Measurements from ENCODE around the gene OSTF1. TPM values are rescaled to one million over a fixed set of nuclear protein-coding genes. Genes with fewer than 3 reads are reported as not detected.

Gene OSTF1
- total and polyA plus RNA-seq, 2 donors (not counting 1 experiment from before 2014, with no cell fraction given) = 48.4 to 49.9 TPM

DNA sequence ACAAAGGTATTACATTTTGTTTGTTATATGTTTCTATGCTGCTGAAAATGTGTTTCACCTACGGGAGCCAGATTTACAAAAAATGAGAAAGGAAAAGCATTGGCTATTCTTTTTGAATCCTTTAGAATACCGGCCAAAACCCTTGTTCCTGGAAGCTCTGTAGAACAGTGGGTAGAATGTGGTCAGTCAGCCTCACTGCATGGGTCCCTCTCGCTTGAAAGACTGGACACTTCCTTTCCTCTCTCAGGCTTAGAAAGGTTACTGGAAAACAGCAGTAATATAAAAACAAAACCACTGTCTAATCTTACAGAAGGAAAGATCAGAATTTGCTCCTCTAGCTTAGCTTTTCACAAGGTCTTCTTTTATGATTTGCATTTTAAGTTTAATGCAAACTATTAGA lies 45.1 kb downstream of the OSTF1 start:
- DNase-seq (ENCODE audit: low read depth in 2 of 2) = no peak
- Histone ChIP-seq H3K9me3 (ENCODE audit: control insufficient read depth, insufficient read depth, low read depth, low read length) (no peaks in the 10 kb centered on the region), H3K9ac (ENCODE audit: insufficient read depth, low read length) (no peak overlapping the region), H2AFZ (ENCODE audit: low read length) (no peak overlapping the region), H3K27me3 (ENCODE audit: control insufficient read depth, insufficient read depth, low read length) (no peaks in the 10 kb centered on the region), H3K79me2 (ENCODE audit: control insufficient read depth, insufficient read depth, low read length) (no peaks in the 10 kb centered on the region), H3K36me3 (ENCODE audit: control insufficient read depth, insufficient read depth, low read length) (no peaks in the 10 kb centered on the region), H3K4me1 (ENCODE audit: control insufficient read depth, extremely low read depth, insufficient read depth, low read length) (no peaks in the 10 kb centered on the region), H3K27ac (ENCODE audit: insufficient read depth, low read length) (no peak overlapping the region), H4K20me1 (ENCODE audit: control insufficient read depth, extremely low read depth, insufficient read depth, low read length) (no peaks in the 10 kb centered on the region), H3K4me3 (replicated peaks in 1 of 4; ENCODE audit: control extremely low read depth in 1 of 4, insufficient read depth in 1 of 4, low read depth in 3 of 4, low read length in 4 of 4) (no peak overlapping the region), H3K4me2 (ENCODE audit: extremely low read depth, insufficient read depth, low read length) (no peak overlapping the region)
- TF ChIP-seq, protein P1, sequence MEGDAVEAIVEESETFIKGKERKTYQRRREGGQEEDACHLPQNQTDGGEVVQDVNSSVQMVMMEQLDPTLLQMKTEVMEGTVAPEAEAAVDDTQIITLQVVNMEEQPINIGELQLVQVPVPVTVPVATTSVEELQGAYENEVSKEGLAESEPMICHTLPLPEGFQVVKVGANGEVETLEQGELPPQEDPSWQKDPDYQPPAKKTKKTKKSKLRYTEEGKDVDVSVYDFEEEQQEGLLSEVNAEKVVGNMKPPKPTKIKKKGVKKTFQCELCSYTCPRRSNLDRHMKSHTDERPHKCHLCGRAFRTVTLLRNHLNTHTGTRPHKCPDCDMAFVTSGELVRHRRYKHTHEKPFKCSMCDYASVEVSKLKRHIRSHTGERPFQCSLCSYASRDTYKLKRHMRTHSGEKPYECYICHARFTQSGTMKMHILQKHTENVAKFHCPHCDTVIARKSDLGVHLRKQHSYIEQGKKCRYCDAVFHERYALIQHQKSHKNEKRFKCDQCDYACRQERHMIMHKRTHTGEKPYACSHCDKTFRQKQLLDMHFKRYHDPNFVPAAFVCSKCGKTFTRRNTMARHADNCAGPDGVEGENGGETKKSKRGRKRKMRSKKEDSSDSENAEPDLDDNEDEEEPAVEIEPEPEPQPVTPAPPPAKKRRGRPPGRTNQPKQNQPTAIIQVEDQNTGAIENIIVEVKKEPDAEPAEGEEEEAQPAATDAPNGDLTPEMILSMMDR (conservative IDR thresholded peaks at IDR 0.05 in 1 of 2, IDR thresholded peaks at IDR 0.05 in 1 of 2; ENCODE audit: low read depth in 1 of 2, low read length in 2 of 2) = no peak
- TF ChIP-seq EZH2 (IDR thresholded peaks at IDR 0.05; ENCODE audit: low read length, missing control alignments) = no peak

DNA sequence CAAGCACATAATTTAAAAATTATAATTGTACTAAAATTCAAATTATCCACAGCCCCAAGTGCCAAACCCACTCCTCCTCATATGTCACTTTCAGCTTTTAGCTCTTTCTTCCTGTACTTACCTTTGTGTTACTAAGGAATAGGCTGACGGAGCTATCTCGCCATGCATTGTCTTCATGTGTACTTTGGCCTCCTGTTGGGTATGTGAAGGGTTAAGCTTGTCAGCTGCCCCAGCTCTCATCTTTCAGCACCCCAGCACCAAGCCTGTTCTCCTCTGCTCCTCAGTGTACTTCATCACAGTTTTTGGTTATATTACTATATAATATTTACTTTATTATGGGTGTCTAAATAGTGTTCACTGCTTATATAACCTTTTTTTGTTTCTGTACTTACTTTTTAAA lies 46.2 kb downstream of the OSTF1 start:
- H3K4me2 ChIP-seq (ENCODE audit: extremely low read depth, insufficient read depth, low read length) = no peak overlapping the region
- TF ChIP-seq, protein P1 (conservative IDR thresholded peaks at IDR 0.05 in 1 of 2, IDR thresholded peaks at IDR 0.05 in 1 of 2; ENCODE audit: low read depth in 1 of 2, low read length in 2 of 2) = no peak
- no peak for TF ChIP-seq EZH2 (IDR thresholded peaks at IDR 0.05; ENCODE audit: low read length, missing control alignments)
- H3K79me2 ChIP-seq (ENCODE audit: control insufficient read depth, insufficient read depth, low read length) = no peaks in the 10 kb centered on the region

DNA sequence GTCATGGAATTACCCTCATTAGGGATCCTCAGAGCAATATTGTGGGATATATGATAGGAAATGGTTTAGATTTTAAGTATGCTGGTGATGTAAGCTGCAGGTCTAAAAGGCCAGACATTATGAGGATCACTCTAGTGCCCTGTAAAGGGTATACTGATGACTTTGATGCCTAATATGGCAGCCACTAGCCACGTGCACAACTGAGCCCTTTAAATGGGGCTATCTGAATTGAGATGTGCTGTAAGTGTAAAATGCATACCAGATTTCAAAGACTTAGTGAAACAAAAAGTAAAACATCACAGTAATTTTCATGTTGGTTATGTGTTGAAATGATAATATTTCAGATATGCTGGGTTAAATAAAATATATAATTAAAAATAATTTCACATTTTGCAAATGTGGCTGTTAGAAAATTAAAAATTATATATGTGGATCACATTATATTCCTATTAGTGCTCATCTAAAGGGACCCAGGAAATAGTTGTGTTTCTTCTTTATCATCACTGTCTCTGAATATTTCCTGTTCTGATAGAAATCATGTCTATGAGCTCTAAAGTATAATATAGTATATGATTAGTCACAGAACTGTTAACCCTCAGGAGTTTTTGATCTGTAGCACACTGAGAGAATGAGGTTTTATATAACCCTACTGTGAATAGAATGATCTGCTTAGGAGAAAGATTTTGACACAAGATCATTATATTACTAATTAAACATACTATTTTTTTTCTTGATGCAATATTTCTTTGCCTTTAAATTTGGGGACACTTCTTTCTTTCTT lies 50.1 kb downstream of the OSTF1 start:
- H3K4me2 ChIP-seq (ENCODE audit: extremely low read depth, insufficient read depth, low read length) = no peak overlapping the region
- no peak overlapping the region for H3K4me3 ChIP-seq (replicated peaks in 1 of 4; ENCODE audit: control extremely low read depth in 1 of 4, insufficient read depth in 1 of 4, low read depth in 3 of 4, low read length in 4 of 4)
- no peaks in the 10 kb centered on the region for H4K20me1 ChIP-seq (ENCODE audit: control insufficient read depth, extremely low read depth, insufficient read depth, low read length)
- H3K79me2 ChIP-seq (ENCODE audit: control insufficient read depth, insufficient read depth, low read length) = no peaks in the 10 kb centered on the region
- H3K4me1 ChIP-seq (ENCODE audit: control insufficient read depth, extremely low read depth, insufficient read depth, low read length) = no peaks in the 10 kb centered on the region
- no peak overlapping the region for H2AFZ ChIP-seq (ENCODE audit: low read length)
- H3K36me3 ChIP-seq (ENCODE audit: control insufficient read depth, insufficient read depth, low read length) = peaks cover 4% of the 10 kb centered on the region
- no peak for DNase-seq (ENCODE audit: low read depth in 2 of 2)
- no peak overlapping the region for H3K9ac ChIP-seq (ENCODE audit: insufficient read depth, low read length)
- TF ChIP-seq EZH2 (IDR thresholded peaks at IDR 0.05; ENCODE audit: low read length, missing control alignments) = no peak
- TF ChIP-seq, protein P1 (conservative IDR thresholded peaks at IDR 0.05 in 1 of 2, IDR thresholded peaks at IDR 0.05 in 1 of 2; ENCODE audit: low read depth in 1 of 2, low read length in 2 of 2) = no peak
- H3K27me3 ChIP-seq (ENCODE audit: control insufficient read depth, insufficient read depth, low read length) = no peaks in the 10 kb centered on the region
- H3K27ac ChIP-seq (ENCODE audit: insufficient read depth, low read length) = no peak overlapping the region
- no peaks in the 10 kb centered on the region for H3K9me3 ChIP-seq (ENCODE audit: control insufficient read depth, insufficient read depth, low read depth, low read length)

More for the DNA sequence above, 46.2 kb downstream of the OSTF1 start:
- H3K4me1 ChIP-seq (ENCODE audit: control insufficient read depth, extremely low read depth, insufficient read depth, low read length) = no peaks in the 10 kb centered on the region
- no peak overlapping the region for H3K4me3 ChIP-seq (replicated peaks in 1 of 4; ENCODE audit: control extremely low read depth in 1 of 4, insufficient read depth in 1 of 4, low read depth in 3 of 4, low read length in 4 of 4)
- no peaks in the 10 kb centered on the region for H3K36me3 ChIP-seq (ENCODE audit: control insufficient read depth, insufficient read depth, low read length)
- H3K9me3 ChIP-seq (ENCODE audit: control insufficient read depth, insufficient read depth, low read depth, low read length) = no peaks in the 10 kb centered on the region
- H3K27ac ChIP-seq (ENCODE audit: insufficient read depth, low read length) = no peak overlapping the region
- H2AFZ ChIP-seq (ENCODE audit: low read length) = no peak overlapping the region
- H4K20me1 ChIP-seq (ENCODE audit: control insufficient read depth, extremely low read depth, insufficient read depth, low read length) = no peaks in the 10 kb centered on the region
- DNase-seq (ENCODE audit: low read depth in 2 of 2) = no peak
- no peaks in the 10 kb centered on the region for H3K27me3 ChIP-seq (ENCODE audit: control insufficient read depth, insufficient read depth, low read length)
- H3K9ac ChIP-seq (ENCODE audit: insufficient read depth, low read length) = no peak overlapping the region
